Stimulated activated CD4-positive, alpha-beta T cell treated with anti-CD3 and anti-CD28 coated beads, Interleukin-15, amount 100 ng/mL, for 1 hour (primary cell): ENCODE measurements around the gene MC1R.
A peak's percentile ranks its signal among the peaks of the same experiment; 100 is the strongest.

Experiments used
- DNase-seq, 2 donors: peaks; one replicate each; pipeline ENCODE4 v3.0.0-alpha.2; 2020; ENCODE audit warnings: low read depth in 1 of 2, low spot score in 1 of 2

Gene MC1R

GRCh38 chr16:89895482-89896250, 23.0 kb upstream of the MC1R start:
- DNase-seq, result no peak

- DNase-seq, result no peak
Observed at GRCh38 chr16:89897204-89897603, 21.5 kb upstream of the MC1R start.

- no peak for DNase-seq
Observed at GRCh38 chr16:89898201-89898967, 20.3 kb upstream of the MC1R start.

GRCh38 chr16:89899879-89900481, 18.7 kb upstream of the MC1R start:
- DNase-seq, result no peak

- no peak for DNase-seq
Observed at GRCh38 chr16:89900885-89901284, 17.8 kb upstream of the MC1R start.

GRCh38 chr16:89902980-89903379, 15.7 kb upstream of the MC1R start:
- DNase-seq, result no peak

GRCh38 chr16:89903908-89904515, 14.7 kb upstream of the MC1R start:
- DNase-seq, result no peak

- DNase-seq, result no peak
Observed at GRCh38 chr16:89904606-89905510, 13.8 kb upstream of the MC1R start.

- DNase-seq, result no peak
Observed at GRCh38 chr16:89905511-89906139, 13.0 kb upstream of the MC1R start.

- no peak for DNase-seq
Observed at GRCh38 chr16:89906140-89907025, 12.3 kb upstream of the MC1R start.

- DNase-seq, result no peak
Observed at GRCh38 chr16:89907055-89907814, 11.4 kb upstream of the MC1R start.

GRCh38 chr16:89908236-89908635, 10.4 kb upstream of the MC1R start:
- no peak for DNase-seq

GRCh38 chr16:89909777-89910716, 8.6 kb upstream of the MC1R start:
- peak; percentile 53 to 59 for DNase-seq

- DNase-seq, result no peak
Observed at GRCh38 chr16:89910717-89911354, 7.8 kb upstream of the MC1R start.

- DNase-seq, result no peak
Observed at GRCh38 chr16:89911375-89911774, 7.3 kb upstream of the MC1R start.

- no peak for DNase-seq
Observed at GRCh38 chr16:89912143-89912542, 6.5 kb upstream of the MC1R start.

GRCh38 chr16:89912627-89913026, 6.0 kb upstream of the MC1R start:
- no peak for DNase-seq
